ENCODE data around the gene TSEN15. TPM values are rescaled to one million over a fixed set of nuclear protein-coding genes. Genes with fewer than 3 reads are reported as not detected.

Gene TSEN15
- total RNA-seq, 1 experiment from 2014 or later: 97.5 TPM

- Mint-ChIP-seq H3K4me3 (ENCODE audit: unreplicated experiment) (no peak overlapping the region), H3K27me3 (ENCODE audit: insufficient read depth, unreplicated experiment) (peaks cover 41% of the 10 kb centered on the region), H3K9me3 (ENCODE audit: unreplicated experiment) (no peaks in the 10 kb centered on the region), H3K36me3 (ENCODE audit: insufficient read depth, unreplicated experiment) (no peaks in the 10 kb centered on the region), H3K4me1 (ENCODE audit: insufficient read depth, unreplicated experiment) (no peaks in the 10 kb centered on the region), H3K27ac (ENCODE audit: low read depth, unreplicated experiment) (no peak overlapping the region)
- TF ChIP-seq CTCF (IDR thresholded peaks at IDR 0.05; ENCODE audit: unreplicated experiment): no peak
- BruUV-seq (replicated peaks): no TSS peak
- CTCF ChIA-PET: interaction anchor here (0.7 to 1.6 kb wide), 3 partner anchors 18 to 108 kb away, joined by 3 to 6 read pairs (median 4); no protein-coding TSS in a partner anchor
- intact Hi-C loops (cut with micrococcal nuclease): no loop called here
- no peak for DNase-seq (ENCODE audit: unreplicated experiment)
- POLR2A ChIA-PET: interaction anchor here (0.7 kb wide), 1 partner anchor 21 kb away, joined by 3 read pairs; no protein-coding TSS in a partner anchor
These were observed 28.4 kb upstream of the TSEN15 start for GRCh38 chr1:184023171-184023570.

GRCh38 chr1:184025242-184025675 lies 26.3 kb upstream of the TSEN15 start:
- POLR2A ChIA-PET: interaction anchor here (1.6 kb wide), 1 partner anchor 9 kb away, joined by 5 read pairs; no protein-coding TSS in a partner anchor
- intact Hi-C loops (cut with micrococcal nuclease): no loop called here
- peaks cover 41% of the 10 kb centered on the region for H3K27me3 Mint-ChIP-seq (ENCODE audit: insufficient read depth, unreplicated experiment)
- H3K9me3 Mint-ChIP-seq (ENCODE audit: unreplicated experiment): no peaks in the 10 kb centered on the region
- peak; percentile 41 for DNase-seq (ENCODE audit: unreplicated experiment)
- H3K4me1 Mint-ChIP-seq (ENCODE audit: insufficient read depth, unreplicated experiment): no peaks in the 10 kb centered on the region
- BruUV-seq (replicated peaks): no TSS peak
- no peak overlapping the region for H3K27ac Mint-ChIP-seq (ENCODE audit: low read depth, unreplicated experiment)
- CTCF ChIA-PET: interaction anchor here (0.7 to 0.8 kb wide), 2 partner anchors 11 to 618 kb away, joined by 3 read pairs; no protein-coding TSS in a partner anchor
- no peak overlapping the region for H3K4me3 Mint-ChIP-seq (ENCODE audit: unreplicated experiment)
- no peaks in the 10 kb centered on the region for H3K36me3 Mint-ChIP-seq (ENCODE audit: insufficient read depth, unreplicated experiment)
- TF ChIP-seq CTCF (IDR thresholded peaks at IDR 0.05; ENCODE audit: unreplicated experiment): no peak

- ChIA-PET POLR2A (interaction anchor here (0.7 to 1.8 kb wide), 2 partner anchors 24 to 335 kb away, joined by 3 to 5 read pairs; partner anchors contain the start of gene TSEN15), CTCF (interaction anchor here (0.5 to 0.7 kb wide), 2 partner anchors 17 to 25 kb away, joined by 3 read pairs; no protein-coding TSS in a partner anchor)
- BruUV-seq (replicated peaks): no TSS peak
- Mint-ChIP-seq H3K36me3 (ENCODE audit: insufficient read depth, unreplicated experiment) (no peaks in the 10 kb centered on the region), H3K27me3 (ENCODE audit: insufficient read depth, unreplicated experiment) (peaks cover 44% of the 10 kb centered on the region), H3K4me3 (ENCODE audit: unreplicated experiment) (no peak overlapping the region), H3K27ac (ENCODE audit: low read depth, unreplicated experiment) (no peak overlapping the region), H3K4me1 (ENCODE audit: insufficient read depth, unreplicated experiment) (no peaks in the 10 kb centered on the region), H3K9me3 (ENCODE audit: unreplicated experiment) (no peaks in the 10 kb centered on the region)
- no peak for TF ChIP-seq CTCF (IDR thresholded peaks at IDR 0.05; ENCODE audit: unreplicated experiment)
- intact Hi-C loops (cut with micrococcal nuclease): no loop called here
- no peak for DNase-seq (ENCODE audit: unreplicated experiment)
These were observed 23.5 kb upstream of the TSEN15 start for GRCh38 chr1:184027826-184028695.

Data from MCF 10A (cell line).